ENCODE data around the gene LAMP1.

Gene LAMP1

DNA sequence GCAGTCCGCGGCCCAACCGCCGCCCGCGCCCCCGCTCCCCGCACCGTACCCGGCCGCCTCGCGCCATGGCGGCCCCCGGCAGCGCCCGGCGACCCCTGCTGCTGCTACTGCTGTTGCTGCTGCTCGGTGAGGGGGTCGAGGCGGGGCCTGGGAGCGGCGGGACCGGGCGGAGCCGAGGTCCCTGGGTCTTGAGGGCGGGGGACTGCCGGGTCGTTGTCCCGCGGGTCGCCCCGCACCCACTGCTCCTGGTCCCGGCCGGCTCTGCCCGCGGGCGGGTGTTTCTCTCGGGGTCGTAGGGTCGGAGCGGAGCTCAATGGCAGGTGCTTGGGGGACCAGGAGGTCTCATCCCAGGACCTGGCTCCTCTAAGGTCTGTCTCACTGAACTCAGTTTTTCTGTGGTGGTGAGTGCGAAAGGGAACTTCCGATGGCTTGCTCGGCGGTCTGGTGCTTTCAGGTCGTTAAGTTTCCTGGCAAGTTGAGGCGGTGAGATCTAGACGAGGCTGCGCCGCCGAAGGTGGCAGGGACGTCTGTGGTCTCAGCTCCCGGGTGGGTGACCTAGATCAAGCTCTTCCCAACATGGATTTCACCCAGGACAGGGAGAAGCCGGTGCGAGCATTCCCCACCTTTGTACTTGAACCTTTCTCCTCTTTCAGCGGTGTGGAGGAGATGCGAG, 467 bp downstream of the LAMP1 start:
- TF ChIP-seq CREB1 (IDR thresholded peaks at IDR 0.05; ENCODE audit: low read depth) (no peak), TAF1 (IDR thresholded peaks at IDR 0.05; ENCODE audit: low read depth) (no peak), TEAD4 (IDR thresholded peaks at IDR 0.05) (no peak), RAD21 (IDR thresholded peaks at IDR 0.05; ENCODE audit: low read depth) (no peak), EP300 (IDR thresholded peaks at IDR 0.05; ENCODE audit: borderline replicate concordance) (no peak), EGR1 (IDR thresholded peaks at IDR 0.05) (no peak), TCF12 (IDR thresholded peaks at IDR 0.05; ENCODE audit: low read depth) (no peak)
- TF ChIP-seq, protein P1, sequence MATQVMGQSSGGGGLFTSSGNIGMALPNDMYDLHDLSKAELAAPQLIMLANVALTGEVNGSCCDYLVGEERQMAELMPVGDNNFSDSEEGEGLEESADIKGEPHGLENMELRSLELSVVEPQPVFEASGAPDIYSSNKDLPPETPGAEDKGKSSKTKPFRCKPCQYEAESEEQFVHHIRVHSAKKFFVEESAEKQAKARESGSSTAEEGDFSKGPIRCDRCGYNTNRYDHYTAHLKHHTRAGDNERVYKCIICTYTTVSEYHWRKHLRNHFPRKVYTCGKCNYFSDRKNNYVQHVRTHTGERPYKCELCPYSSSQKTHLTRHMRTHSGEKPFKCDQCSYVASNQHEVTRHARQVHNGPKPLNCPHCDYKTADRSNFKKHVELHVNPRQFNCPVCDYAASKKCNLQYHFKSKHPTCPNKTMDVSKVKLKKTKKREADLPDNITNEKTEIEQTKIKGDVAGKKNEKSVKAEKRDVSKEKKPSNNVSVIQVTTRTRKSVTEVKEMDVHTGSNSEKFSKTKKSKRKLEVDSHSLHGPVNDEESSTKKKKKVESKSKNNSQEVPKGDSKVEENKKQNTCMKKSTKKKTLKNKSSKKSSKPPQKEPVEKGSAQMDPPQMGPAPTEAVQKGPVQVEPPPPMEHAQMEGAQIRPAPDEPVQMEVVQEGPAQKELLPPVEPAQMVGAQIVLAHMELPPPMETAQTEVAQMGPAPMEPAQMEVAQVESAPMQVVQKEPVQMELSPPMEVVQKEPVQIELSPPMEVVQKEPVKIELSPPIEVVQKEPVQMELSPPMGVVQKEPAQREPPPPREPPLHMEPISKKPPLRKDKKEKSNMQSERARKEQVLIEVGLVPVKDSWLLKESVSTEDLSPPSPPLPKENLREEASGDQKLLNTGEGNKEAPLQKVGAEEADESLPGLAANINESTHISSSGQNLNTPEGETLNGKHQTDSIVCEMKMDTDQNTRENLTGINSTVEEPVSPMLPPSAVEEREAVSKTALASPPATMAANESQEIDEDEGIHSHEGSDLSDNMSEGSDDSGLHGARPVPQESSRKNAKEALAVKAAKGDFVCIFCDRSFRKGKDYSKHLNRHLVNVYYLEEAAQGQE (IDR thresholded peaks at IDR 0.05; ENCODE audit: low read depth): no peak

DNA sequence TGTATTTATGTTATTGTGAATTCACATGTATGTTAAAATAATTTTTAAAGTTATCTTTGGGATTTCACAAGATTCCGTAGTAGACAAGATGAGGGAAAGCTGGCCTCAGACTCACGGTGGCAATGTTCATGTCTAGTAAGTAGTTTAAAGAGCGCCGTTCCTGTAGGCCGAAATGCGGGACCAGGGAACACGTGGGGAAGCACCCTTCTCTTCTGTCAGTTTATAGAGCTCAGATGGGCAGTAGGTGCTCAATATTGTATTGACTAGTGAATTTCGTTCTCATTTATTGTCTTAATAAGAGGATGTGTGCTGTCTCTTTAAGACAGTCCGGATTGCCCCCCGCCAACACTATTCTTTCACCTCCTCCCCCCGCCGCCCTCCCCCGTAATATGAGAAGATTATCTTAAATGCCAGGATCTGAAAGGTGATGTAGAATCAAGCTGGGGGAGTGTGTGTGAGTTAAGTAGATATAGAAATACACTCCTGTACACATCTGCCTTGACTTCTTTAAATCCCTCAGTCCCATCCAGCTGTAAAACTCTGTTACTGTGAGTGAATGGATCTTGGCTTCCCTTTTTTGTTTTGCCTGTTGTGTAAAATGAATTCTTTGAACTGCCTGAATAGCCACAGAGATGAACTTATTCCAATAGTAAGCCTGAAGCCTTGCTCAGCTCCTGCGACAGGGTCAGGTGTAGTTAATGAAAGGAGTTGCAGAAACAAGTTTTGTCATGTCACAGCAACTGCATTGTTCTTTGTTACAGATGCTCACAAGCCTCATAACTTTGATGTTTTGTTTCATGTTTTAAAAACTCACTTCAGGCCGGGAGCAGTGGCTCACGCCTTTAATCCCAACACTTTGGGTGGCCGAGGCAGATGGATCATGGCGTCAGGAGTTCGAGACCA, 1.3 kb downstream of the LAMP1 start:
- TF ChIP-seq, protein P2, sequence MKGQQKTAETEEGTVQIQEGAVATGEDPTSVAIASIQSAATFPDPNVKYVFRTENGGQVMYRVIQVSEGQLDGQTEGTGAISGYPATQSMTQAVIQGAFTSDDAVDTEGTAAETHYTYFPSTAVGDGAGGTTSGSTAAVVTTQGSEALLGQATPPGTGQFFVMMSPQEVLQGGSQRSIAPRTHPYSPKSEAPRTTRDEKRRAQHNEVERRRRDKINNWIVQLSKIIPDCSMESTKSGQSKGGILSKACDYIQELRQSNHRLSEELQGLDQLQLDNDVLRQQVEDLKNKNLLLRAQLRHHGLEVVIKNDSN (IDR thresholded peaks at IDR 0.05): 0 out of 2 replicates have a peak, but pooled peaks have one; percentile 11
- TF ChIP-seq, protein P3, sequence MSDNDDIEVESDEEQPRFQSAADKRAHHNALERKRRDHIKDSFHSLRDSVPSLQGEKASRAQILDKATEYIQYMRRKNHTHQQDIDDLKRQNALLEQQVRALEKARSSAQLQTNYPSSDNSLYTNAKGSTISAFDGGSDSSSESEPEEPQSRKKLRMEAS (IDR thresholded peaks at IDR 0.05): peak; percentile 28; the same call in 1 of the 2 replicates
- no peak for TF ChIP-seq FOXM1 (IDR thresholded peaks at IDR 0.05; ENCODE audit: borderline replicate concordance, low read depth)
- TF ChIP-seq CREB1 (IDR thresholded peaks at IDR 0.05; ENCODE audit: low read depth): no peak

DNA sequence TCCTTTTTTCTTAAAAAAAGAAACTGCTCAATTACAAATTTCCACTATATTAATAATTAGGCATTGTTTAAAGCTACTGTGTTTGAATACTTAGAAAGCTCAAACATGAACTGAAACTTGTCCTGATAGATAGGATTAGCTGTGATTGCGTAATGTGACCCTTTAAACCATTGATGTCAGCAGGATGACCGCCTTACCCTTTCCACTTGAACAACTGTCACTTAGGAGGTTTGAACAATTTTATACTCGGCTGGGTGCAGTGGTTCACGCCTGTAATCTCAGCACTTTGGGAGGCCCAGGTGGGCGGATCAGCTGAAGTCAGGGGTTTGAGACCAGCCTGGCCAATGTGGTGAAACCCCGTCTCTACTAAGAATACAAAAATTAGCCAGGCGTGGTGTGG, 2.9 kb downstream of the LAMP1 start:
- TF ChIP-seq CEBPB (IDR thresholded peaks at IDR 0.05): peak; percentile 85
- no peak for TF ChIP-seq TEAD4 (IDR thresholded peaks at IDR 0.05)

DNA sequence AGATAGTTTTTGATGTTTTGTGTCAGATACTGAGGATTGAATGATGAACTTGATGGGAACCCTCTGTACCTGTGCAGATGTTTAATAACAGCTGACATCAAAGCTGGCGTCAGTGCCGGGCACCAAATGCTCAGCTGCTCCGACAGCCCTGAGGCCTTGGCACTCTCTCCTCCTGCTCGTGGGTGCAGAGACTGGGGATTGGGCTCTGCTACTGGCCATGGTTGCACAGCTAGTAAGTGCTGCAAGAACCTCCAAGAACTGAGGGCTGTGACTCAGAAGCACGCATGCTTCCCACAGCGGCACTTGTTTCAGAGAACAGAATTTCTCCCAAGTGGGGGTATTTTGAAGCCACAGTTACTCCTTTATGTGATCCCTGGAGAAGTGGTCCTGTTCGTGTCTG, 5.9 kb downstream of the LAMP1 start:
- TF ChIP-seq, protein P2 (IDR thresholded peaks at IDR 0.05): no peak
- TF ChIP-seq CEBPB (IDR thresholded peaks at IDR 0.05): no peak

DNA sequence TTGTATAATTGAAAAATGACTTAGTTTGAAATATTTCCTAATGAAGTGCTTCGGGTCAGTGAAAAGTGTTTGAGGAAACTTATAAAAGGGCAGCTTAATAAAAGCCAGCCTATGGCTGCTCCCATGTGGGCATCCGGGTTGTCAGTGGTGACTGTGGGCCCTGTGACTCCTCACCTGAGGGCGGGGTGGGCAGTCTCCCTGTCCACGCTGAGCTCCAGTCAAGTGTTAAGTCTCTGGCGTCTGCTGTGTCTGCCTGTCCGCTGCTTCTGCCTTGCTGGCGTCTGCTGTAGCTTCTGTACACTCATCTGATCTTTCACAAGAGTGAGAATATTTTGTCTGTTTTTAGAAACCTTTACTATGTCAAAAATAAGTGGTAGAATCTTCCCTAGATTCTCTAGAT, 7.1 kb downstream of the LAMP1 start:
- TF ChIP-seq, protein P1 (IDR thresholded peaks at IDR 0.05; ENCODE audit: low read depth): no peak
- TF ChIP-seq TEAD4 (IDR thresholded peaks at IDR 0.05): no peak
- TF ChIP-seq, protein P3 (IDR thresholded peaks at IDR 0.05): no peak
- no peak for TF ChIP-seq NFIC (IDR thresholded peaks at IDR 0.05)
- TF ChIP-seq TAF1 (IDR thresholded peaks at IDR 0.05; ENCODE audit: low read depth): no peak
- no peak for TF ChIP-seq YY1 (IDR thresholded peaks at IDR 0.05; ENCODE audit: low read depth)
- no peak for TF ChIP-seq CEBPB (IDR thresholded peaks at IDR 0.05)
- no peak for TF ChIP-seq ZBTB7A (IDR thresholded peaks at IDR 0.05; ENCODE audit: low read depth)
- TF ChIP-seq, protein P2 (IDR thresholded peaks at IDR 0.05): no peak
- TF ChIP-seq CREB1 (IDR thresholded peaks at IDR 0.05; ENCODE audit: low read depth): no peak
- no peak for TF ChIP-seq EGR1 (IDR thresholded peaks at IDR 0.05)
- TF ChIP-seq RAD21 (IDR thresholded peaks at IDR 0.05; ENCODE audit: low read depth): no peak
- no peak for TF ChIP-seq FOXM1 (IDR thresholded peaks at IDR 0.05; ENCODE audit: borderline replicate concordance, low read depth)
- no peak for TF ChIP-seq EP300 (IDR thresholded peaks at IDR 0.05; ENCODE audit: borderline replicate concordance)
- TF ChIP-seq TCF12 (IDR thresholded peaks at IDR 0.05; ENCODE audit: low read depth): no peak

DNA sequence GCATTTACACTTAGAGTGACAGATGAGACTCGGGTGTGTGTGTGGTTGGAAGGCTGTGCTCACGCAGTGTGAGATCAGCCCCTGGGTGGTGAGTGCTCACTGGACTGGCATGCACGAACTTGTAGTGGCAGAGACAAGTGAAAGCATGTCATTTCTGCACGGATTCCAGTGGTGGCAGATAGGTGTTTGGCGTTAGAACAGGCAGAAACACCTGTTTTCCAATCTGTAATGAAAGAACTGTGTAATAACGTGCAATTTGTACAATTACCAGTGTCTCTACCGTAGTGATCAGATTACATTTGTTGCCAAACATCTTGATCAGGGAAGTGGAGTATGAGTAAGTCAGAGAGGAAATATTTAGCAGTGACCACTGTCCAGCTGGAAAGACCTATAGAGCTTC, 8.2 kb downstream of the LAMP1 start:
- TF ChIP-seq RAD21 (IDR thresholded peaks at IDR 0.05; ENCODE audit: low read depth) (no peak), FOXM1 (IDR thresholded peaks at IDR 0.05; ENCODE audit: borderline replicate concordance, low read depth) (no peak), NFIC (IDR thresholded peaks at IDR 0.05) (no peak), EP300 (IDR thresholded peaks at IDR 0.05; ENCODE audit: borderline replicate concordance) (no peak), TAF1 (IDR thresholded peaks at IDR 0.05; ENCODE audit: low read depth) (no peak), CREB1 (IDR thresholded peaks at IDR 0.05; ENCODE audit: low read depth) (no peak), TCF12 (IDR thresholded peaks at IDR 0.05; ENCODE audit: low read depth) (no peak), EGR1 (IDR thresholded peaks at IDR 0.05) (no peak), ZBTB7A (IDR thresholded peaks at IDR 0.05; ENCODE audit: low read depth) (no peak), YY1 (IDR thresholded peaks at IDR 0.05; ENCODE audit: low read depth) (no peak)
- TF ChIP-seq, protein P1 (IDR thresholded peaks at IDR 0.05; ENCODE audit: low read depth): no peak
- TF ChIP-seq, protein P3 (IDR thresholded peaks at IDR 0.05): no peak
- TF ChIP-seq, protein P2 (IDR thresholded peaks at IDR 0.05): no peak
